NB4 (cell line): Measurements from ENCODE around the gene ST6GALNAC3.

ENCODE experiments used
- DNase-seq: peaks from one replicate; pipeline ENCODE4 v3.0.0; 2010; ENCODE audit warnings: low read depth
- H3K4me3 ChIP-seq: one replicate; pipeline ENCODE4 v1.5.1; 2011; ENCODE audit warnings: mild to moderate bottlenecking, low read depth, low read length, moderate library complexity
- CTCF ChIP-seq: IDR thresholded peaks from one replicate; pipeline ENCODE4 v1.5.1; 2012; ENCODE audit warnings: low read depth, low read length
- MAX ChIP-seq: IDR thresholded peaks from 2 replicates; pipeline ENCODE4 v1.6.1; 2011; ENCODE audit warnings: low read depth, low read length
- MYC ChIP-seq: IDR thresholded peaks from 2 replicates; pipeline ENCODE4 v1.6.1; 2011; ENCODE audit warnings: low read depth, low read length
- POLR2A ChIP-seq: IDR thresholded peaks from 2 replicates; pipeline ENCODE4 v1.6.1; 2011; ENCODE audit warnings: mild to moderate bottlenecking; ENCODE audit not compliant: insufficient read length; ENCODE audit errors: extremely low read depth

The ST6GALNAC3 gene

GRCh38 chr1:76084685-76085084, 10.1 kb downstream of the ST6GALNAC3 start:
- H3K4me3 ChIP-seq: no peak overlapping the region
- TF ChIP-seq CTCF (no peak), MYC (no peak), POLR2A (no peak), MAX (no peak)
- DNase-seq: no peak

- no peak overlapping the region for H3K4me3 ChIP-seq
- no peak for TF ChIP-seq MYC
- DNase-seq: no peak
Observed at GRCh38 chr1:76086109-76086508, 11.6 kb downstream of the ST6GALNAC3 start.

GRCh38 chr1:76086597-76086996, 12.1 kb downstream of the ST6GALNAC3 start:
- no peak overlapping the region for H3K4me3 ChIP-seq
- DNase-seq: no peak
- TF ChIP-seq MAX (no peak), POLR2A (no peak)

GRCh38 chr1:76090283-76091203, 16.0 kb downstream of the ST6GALNAC3 start:
- peak; percentile 2 for DNase-seq
- H3K4me3 ChIP-seq: no peak overlapping the region
- TF ChIP-seq POLR2A: no peak
- no peak for TF ChIP-seq MYC
- no peak for TF ChIP-seq CTCF
- TF ChIP-seq MAX: no peak

- TF ChIP-seq CTCF (no peak), POLR2A (no peak), MAX (no peak), MYC (no peak)
- H3K4me3 ChIP-seq: no peak overlapping the region
- DNase-seq: no peak
Observed at GRCh38 chr1:76092812-76093211, 18.3 kb downstream of the ST6GALNAC3 start.

- no peak for DNase-seq
- TF ChIP-seq POLR2A (no peak), CTCF (no peak), MAX (no peak), MYC (no peak)
- H3K4me3 ChIP-seq: no peak overlapping the region
Observed at GRCh38 chr1:76093522-76094312, 19.2 kb downstream of the ST6GALNAC3 start.
